IMR-90 (cell line): ENCODE results near the gene BCAS3. TPM values are rescaled to one million over a fixed set of nuclear protein-coding genes. Genes with fewer than 3 reads are reported as not detected.
A peak's percentile ranks its signal among the peaks of the same experiment; 100 is the strongest.

Experiments used
- ATAC-seq: fragments of 200-7000 bp; cut with Tn5 transposase; 2 replicates; pipeline ENCODE4 v1.9.1; 2020; ENCODE audit warnings: low read depth, mild to moderate bottlenecking, moderate library complexity
- BruUV-seq: library from RNA; stranded (reverse); fragments of 400-500 nt; replicated peaks from 2 replicates; lab custom pipeline; 2021; lab: Mats Ljungman, UMichigan
- CTCF ChIA-PET: fragments of 300-600 bp; formaldehyde crosslinking; extraction: SDS; loops from one replicate; lab custom pipeline; 2021; ENCODE audit warnings: antibody characterized with exemption; lab: Yijun Ruan, JAX
- POLR2A ChIA-PET: fragments of 300-600 bp; sonication (Branson Sonifier 250); formaldehyde crosslinking; loops from one replicate; lab custom pipeline; 2022; ENCODE audit warnings: antibody characterized with exemption; ENCODE audit not compliant: unreplicated experiment; lab: Charles Lee
- DNase-seq: peaks from one replicate; pipeline ENCODE4 v3.0.0; 2013
- H2AFZ ChIP-seq: replicated peaks from 2 replicates; pipeline ENCODE3; 2013; ENCODE audit warnings: low read length, mild to moderate bottlenecking; ENCODE audit not compliant: poor library complexity
- H2AK5ac ChIP-seq: 2 replicates; pipeline ENCODE4 v1.6.1; 2013; ENCODE audit warnings: low read depth, low read length, inconsistent platforms
- H2AK9ac ChIP-seq: replicated peaks from 2 replicates; pipeline ENCODE3; 2013; ENCODE audit warnings: mild to moderate bottlenecking, low read depth, low read length, moderate library complexity; ENCODE audit not compliant: poor library complexity
- H2BK120ac ChIP-seq: 2 replicates; pipeline ENCODE4 v1.6.1; 2013; ENCODE audit warnings: low read depth, low read length, inconsistent platforms
- H2BK15ac ChIP-seq: 3 replicates; pipeline ENCODE4 v1.6.1; 2013; ENCODE audit warnings: low read depth, low read length, inconsistent platforms
- H2BK20ac ChIP-seq: 2 replicates; pipeline ENCODE4 v1.6.1; 2013; ENCODE audit warnings: low read depth, mild to moderate bottlenecking, inconsistent platforms, low read length, moderate library complexity
- H2BK5ac ChIP-seq: 2 replicates; pipeline ENCODE4 v1.6.1; 2013; ENCODE audit warnings: mild to moderate bottlenecking, low read depth, low read length, inconsistent platforms; ENCODE audit not compliant: poor library complexity, severe bottlenecking
- H3K14ac ChIP-seq: replicated peaks from 2 replicates; pipeline ENCODE4 v1.6.1; 2013; ENCODE audit warnings: low read depth, low read length, inconsistent platforms
- H3K18ac ChIP-seq: 2 replicates; pipeline ENCODE4 v1.6.1; 2013; ENCODE audit warnings: low read depth, low read length, control low read depth
- H3K23ac ChIP-seq: 2 replicates; pipeline ENCODE4 v1.6.1; 2013; ENCODE audit warnings: low read depth, low read length, inconsistent platforms
- H3K27ac ChIP-seq: 2 replicates; pipeline ENCODE4 v1.5.1; 2013; ENCODE audit warnings: mild to moderate bottlenecking, control low read depth, low read length; ENCODE audit not compliant: insufficient read depth
- H3K27me3 ChIP-seq: 2 replicates; pipeline ENCODE4 v1.6.1; 2013; ENCODE audit warnings: low read length; ENCODE audit not compliant: control insufficient read depth, insufficient read depth
- H3K36me3 ChIP-seq: 2 replicates; pipeline ENCODE4 v1.6.1; 2013; ENCODE audit warnings: low read length, mixed read lengths; ENCODE audit not compliant: control insufficient read depth, insufficient read depth
- H3K4ac ChIP-seq: 2 replicates; pipeline ENCODE4 v1.6.1; 2013; ENCODE audit warnings: low read depth, low read length, inconsistent platforms
- H3K4me1 ChIP-seq: 2 replicates; pipeline ENCODE4 v1.6.1; 2013; ENCODE audit warnings: low read length, mixed read lengths; ENCODE audit not compliant: control insufficient read depth, insufficient read depth
- H3K4me2 ChIP-seq: 2 replicates; pipeline ENCODE4 v1.6.1; 2013; ENCODE audit warnings: low read depth, mild to moderate bottlenecking, control low read depth, low read length, moderate library complexity
- H3K4me3 ChIP-seq: 2 replicates; pipeline ENCODE4 v1.5.1; 2013; ENCODE audit warnings: low read depth, mild to moderate bottlenecking, control low read depth, low read length, moderate library complexity; ENCODE audit not compliant: insufficient read depth
- H3K56ac ChIP-seq: 2 replicates; pipeline ENCODE4 v1.6.1; 2013; ENCODE audit warnings: low read length, inconsistent platforms; ENCODE audit not compliant: insufficient read depth; ENCODE audit errors: extremely low read depth
- H3K79me1 ChIP-seq, 2 experiments: 2 replicates each; pipeline ENCODE4 v1.6.1; 2013; ENCODE audit warnings: low read length in 2 of 2, inconsistent platforms in 1 of 2, low read depth in 1 of 2
- H3K9ac ChIP-seq: 2 replicates; pipeline ENCODE4 v1.6.1; 2013; ENCODE audit warnings: low read depth, low read length, control low read depth
- H3K9me1 ChIP-seq: 2 replicates; pipeline ENCODE4 v1.6.1; 2013; ENCODE audit warnings: low read length, inconsistent platforms; ENCODE audit not compliant: insufficient read depth
- H3K9me3 ChIP-seq: 2 replicates; pipeline ENCODE4 v1.6.1; 2013; ENCODE audit warnings: low read length; ENCODE audit not compliant: control insufficient read depth, insufficient read depth
- H4K20me1 ChIP-seq: 2 replicates; pipeline ENCODE4 v1.6.1; 2013; ENCODE audit warnings: low read length, inconsistent platforms; ENCODE audit not compliant: insufficient read depth
- H4K5ac ChIP-seq: 2 replicates; pipeline ENCODE4 v1.6.1; 2013; ENCODE audit warnings: mild to moderate bottlenecking, low read depth, low read length, control low read depth
- H4K8ac ChIP-seq, 2 experiments: 2 replicates each; pipeline ENCODE4 v1.6.1; 2013; ENCODE audit warnings: low read depth in 2 of 2, low read length in 2 of 2, control low read depth in 1 of 2, inconsistent platforms in 1 of 2
- H4K91ac ChIP-seq: 2 replicates; pipeline ENCODE4 v1.6.1; 2013; ENCODE audit warnings: low read depth, low read length, inconsistent platforms; ENCODE audit not compliant: insufficient read depth
- CHD1 ChIP-seq: IDR thresholded peaks from 2 replicates; pipeline ENCODE4 v1.6.1; 2012; ENCODE audit warnings: low read depth, low read length, improper control_type of control experiment
- MXI1 ChIP-seq: IDR thresholded peaks from 2 replicates; pipeline ENCODE4 v1.6.1; 2012; ENCODE audit warnings: low read depth, mild to moderate bottlenecking, low read length, moderate library complexity, borderline replicate concordance
- NFE2L2 ChIP-seq: fragments of 150-350 bp; IDR thresholded peaks from 2 replicates; pipeline ENCODE4 v1.6.1; 2016; ENCODE audit warnings: low read depth, mild to moderate bottlenecking, low read length
- WGBS, 2 experiments: methylation state at CpG; one replicate each; pipeline versions ENCODE4 v1.1.5 to v1.1.7; 2013; ENCODE audit warnings: missing lambda C conversion rate in 2 of 2; ENCODE audit not compliant: insufficient read length in 1 of 2; ENCODE audit errors: extremely low coverage in 2 of 2; 5-methylcytosine and 5-hydroxymethylcytosine counted together
- dilution Hi-C: fragments of 300-500 bp; cut with HindIII; formaldehyde crosslinking; loops from one replicate; pipeline ENCODE4 v1.14.3; 2018; ENCODE audit warnings: low sequenced_read_pairs; ENCODE audit not compliant: unreplicated experiment
- in situ Hi-C: fragments of 300-500 bp; cut with MboI; formaldehyde crosslinking; loops from 3 replicates; pipeline ENCODE4 v1.14.3; 2019; ENCODE audit warnings: low sequenced_read_pairs, inconsistent platforms, mixed read lengths
- intact Hi-C: fragments of 100-400 bp; cut with micrococcal nuclease; formaldehyde crosslinking; loops from 2 replicates; pipeline ENCODE4 v1.10.0; 2022
- polyA plus RNA-seq, 3 experiments: library from polyadenylated mRNA; depleted of rRNA; stranded (reverse); fragments of >200 nt; gene quantifications; 2 replicates each; pipeline ENCODE4 v1.2.3, GENCODE V29; 2012; ENCODE audit warnings: low replicate concordance in 1 of 3
- total RNA-seq: library from RNA; depleted of rRNA; stranded (reverse); fragments of >200 nt; gene quantifications from 2 replicates; pipeline ENCODE4 v1.2.3, GENCODE V29; 2012
- TF ChIP-seq, protein P1 (sequence below): fragments of 150-350 bp; IDR thresholded peaks from 2 replicates; pipeline ENCODE4 v1.6.1; 2017; ENCODE audit warnings: mild to moderate bottlenecking, antibody characterized with exemption, low read length, low read depth

Gene BCAS3
- total and polyA plus RNA-seq, 2 of the 4 experiments (the other 2 are of a cell fraction) = 6.3 to 27.1 TPM

DNA sequence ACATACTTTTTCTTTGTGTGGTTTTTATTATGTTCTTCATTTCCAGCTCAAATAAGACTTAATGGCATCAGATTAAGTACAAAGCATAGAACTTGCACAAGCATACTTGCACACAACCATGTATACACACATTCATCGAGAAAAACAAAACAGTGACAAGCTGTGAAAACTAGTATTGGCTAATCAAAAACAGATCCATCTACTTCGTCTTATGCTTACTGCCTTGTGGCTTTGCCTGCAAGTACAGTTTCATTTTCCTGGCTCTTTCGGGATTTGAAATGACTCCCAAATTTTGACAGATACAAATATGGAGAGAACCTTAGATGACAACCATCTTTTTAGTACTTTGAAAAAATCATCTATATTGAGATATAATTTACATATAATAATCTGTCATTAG is 338.3 kb downstream of the BCAS3 start:
- H2AK5ac ChIP-seq = no peak overlapping the region
- no peak overlapping the region for H2BK20ac ChIP-seq
- ChIA-PET CTCF (interaction anchor here (0.6 kb wide), 1 partner anchor 197 kb away, joined by 3 read pairs; no protein-coding TSS in a partner anchor), POLR2A (no interaction called here)
- H3K18ac ChIP-seq = no peak overlapping the region
- no peak overlapping the region for H2BK5ac ChIP-seq
- no peaks in the 10 kb centered on the region for H4K20me1 ChIP-seq
- H3K4me2 ChIP-seq = no peak overlapping the region
- H3K9me1 ChIP-seq = no peaks in the 10 kb centered on the region; the same call in 1 of the 2 replicates
- H3K9me3 ChIP-seq = no peaks in the 10 kb centered on the region
- H3K27ac ChIP-seq = no peak overlapping the region
- no TSS peak for BruUV-seq
- H3K4ac ChIP-seq = no peak overlapping the region
- H3K9ac ChIP-seq = no peak overlapping the region
- no peak overlapping the region for H3K56ac ChIP-seq
- no peak overlapping the region for H2BK15ac ChIP-seq
- H4K5ac ChIP-seq = no peak overlapping the region
- dilution Hi-C loops = no loop called here
- no peaks in the 10 kb centered on the region for H3K79me1 ChIP-seq
- no peaks in the 10 kb centered on the region for H3K36me3 ChIP-seq
- H3K27me3 ChIP-seq = no peaks in the 10 kb centered on the region
- in situ Hi-C loops = no loop called here
- ATAC-seq = no peak
- TF ChIP-seq CHD1 (no peak), MXI1 (no peak), NFE2L2 (no peak)
- TF ChIP-seq, protein P1, sequence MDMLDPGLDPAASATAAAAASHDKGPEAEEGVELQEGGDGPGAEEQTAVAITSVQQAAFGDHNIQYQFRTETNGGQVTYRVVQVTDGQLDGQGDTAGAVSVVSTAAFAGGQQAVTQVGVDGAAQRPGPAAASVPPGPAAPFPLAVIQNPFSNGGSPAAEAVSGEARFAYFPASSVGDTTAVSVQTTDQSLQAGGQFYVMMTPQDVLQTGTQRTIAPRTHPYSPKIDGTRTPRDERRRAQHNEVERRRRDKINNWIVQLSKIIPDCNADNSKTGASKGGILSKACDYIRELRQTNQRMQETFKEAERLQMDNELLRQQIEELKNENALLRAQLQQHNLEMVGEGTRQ = no peak
- H2AFZ ChIP-seq = no peak overlapping the region
- no peak overlapping the region for H3K23ac ChIP-seq
- 33% methylated on average over 1 of the region's 3 CpGs; no CpG with 5 or more reads in 1 of the 2 experiments for WGBS, 2 experiments
- H4K91ac ChIP-seq = no peak overlapping the region
- H2BK120ac ChIP-seq = no peak overlapping the region
- H4K8ac ChIP-seq = peak overlapping the region in 1 of 2 experiments; percentile 19; a peak in 1 of 4 replicates
- H3K4me1 ChIP-seq = 0 out of 2 replicates have a peak, but pooled peaks cover 1% of the 10 kb centered on the region
- H3K14ac ChIP-seq = no peak overlapping the region
- intact Hi-C loops = no loop called here
- H2AK9ac ChIP-seq = no peak overlapping the region
- DNase-seq = no peak
- no peak overlapping the region for H3K4me3 ChIP-seq
